HepG2 (cell line): ENCODE data around the gene ZNF106. TPM values are rescaled to one million over a fixed set of nuclear protein-coding genes. Genes with fewer than 3 reads are reported as not detected.

Experiments used
- HMGXB4 ChIP-seq, 2 experiments: sonication (generic) in 1 of 2; formaldehyde crosslinking in 1 of 2; IDR thresholded peaks; 2 replicates each; pipeline versions ENCODE4 v1.4.0 to v1.6.1; 2018 to 2020; ENCODE audit warnings: missing genetic modification reagents in 2 of 2, borderline replicate concordance in 1 of 2, low read depth in 1 of 2, mild to moderate bottlenecking in 1 of 2, missing biosample characterization in 1 of 2
- KLF11 ChIP-seq: IDR thresholded peaks from 2 replicates; pipeline ENCODE4 v1.6.1; 2016; ENCODE audit warnings: missing compliant biosample characterization
- NONO ChIP-seq, 2 experiments: fragments of 450-650 bp in 1 of 2; sonication (generic) in 1 of 2; formaldehyde crosslinking in 1 of 2; IDR thresholded peaks in 1 of 2; conservative IDR thresholded peaks in 1 of 2; 2 replicates each; pipeline versions ENCODE4 v1.6.1 to v1.8.0; 2017 to 2022; ENCODE audit warnings: mild to moderate bottlenecking in 1 of 2, missing genetic modification reagents in 1 of 2, moderate library complexity in 1 of 2
- RXRA ChIP-seq: sonication (generic); formaldehyde crosslinking; IDR thresholded peaks from 2 replicates; pipeline ENCODE4 v1.5.1; 2020; ENCODE audit warnings: missing genetic modification reagents
- SRF ChIP-seq: IDR thresholded peaks from 2 replicates; pipeline ENCODE4 v1.6.1; 2011; ENCODE audit warnings: mild to moderate bottlenecking, low read depth, low read length, moderate library complexity
- TARDBP ChIP-seq: sonication (generic); formaldehyde crosslinking; IDR thresholded peaks from 2 replicates; pipeline ENCODE4 v1.8.0; 2022; ENCODE audit warnings: mild to moderate bottlenecking, missing genetic modification reagents
- YY1 ChIP-seq: IDR thresholded peaks from 2 replicates; pipeline ENCODE4 v1.6.1; 2011; ENCODE audit warnings: low read length, low read depth, moderate library complexity, mild to moderate bottlenecking; ENCODE audit not compliant: insufficient read depth, insufficient replicate concordance
- ZBTB38 ChIP-seq: sonication (generic); formaldehyde crosslinking; IDR thresholded peaks from 2 replicates; pipeline ENCODE4 v1.5.1; 2020; ENCODE audit warnings: mild to moderate bottlenecking, missing genetic modification reagents
- ZFP1 ChIP-seq: IDR thresholded peaks from 2 replicates; pipeline ENCODE4 v1.6.1; 2016
- ZNF607 ChIP-seq: sonication (generic); formaldehyde crosslinking; IDR thresholded peaks from 2 replicates; pipeline ENCODE4 v1.5.1; 2020; ENCODE audit warnings: missing genetic modification reagents, mild to moderate bottlenecking, borderline replicate concordance
- ZNF709 ChIP-seq: sonication (generic); formaldehyde crosslinking; IDR thresholded peaks from 2 replicates; pipeline ENCODE4 v1.5.0; 2020; ENCODE audit warnings: mild to moderate bottlenecking, missing genetic modification reagents
- ZSCAN29 ChIP-seq: sonication (generic); formaldehyde crosslinking; conservative IDR thresholded peaks from 2 replicates; pipeline ENCODE4 v1.4.0; 2020; ENCODE audit warnings: mild to moderate bottlenecking, missing genetic modification reagents
- polyA plus RNA-seq, 8 experiments: library from polyadenylated mRNA; depleted of rRNA in 3 of 8; stranded (reverse) in 7 of 8; unstranded in 1 of 8; fragments of >200 nt; fragmentation: Illumina TruSeq in 4 of 8; extraction: Trizol in 4 of 8; gene quantifications; 2 replicates each; pipeline versions ENCODE4 v1.2.1 to v1.2.3, GENCODE V29; 2011 to 2016; ENCODE audit warnings: low read depth in 4 of 8, missing spikeins in 1 of 8, mixed read lengths in 1 of 8; ENCODE audit not compliant: insufficient read depth in 1 of 8
- total RNA-seq, 5 experiments: library from RNA; depleted of rRNA; stranded (reverse); fragments of >200 nt; fragmentation: Illumina TruSeq; extraction: Trizol; gene quantifications; 2 replicates each; pipeline ENCODE4 v1.2.3, GENCODE V29; 2016; ENCODE audit warnings: low read depth in 1 of 5
- TF ChIP-seq, protein P1 (sequence below): sonication (generic); formaldehyde crosslinking; IDR thresholded peaks from 2 replicates; pipeline ENCODE4 v1.4.0; 2020; ENCODE audit warnings: missing genetic modification reagents
- TF ChIP-seq, protein P2 (sequence below): sonication (generic); formaldehyde crosslinking; IDR thresholded peaks from 2 replicates; pipeline ENCODE4 v1.5.0; 2020; ENCODE audit warnings: missing genetic modification reagents
- TF ChIP-seq, protein P3 (sequence below): sonication (generic); formaldehyde crosslinking; IDR thresholded peaks from 2 replicates; pipeline ENCODE4 v1.4.0; 2020; ENCODE audit warnings: missing genetic modification reagents, borderline replicate concordance

ZNF106 gene
- total and polyA plus RNA-seq, 2 of the 13 experiments (the other 11 are each of a cell fraction or from before 2014, with no cell fraction given): 12.5 to 35.1 TPM

GRCh38 chr15:42490671-42491538 is at the start of gene ZNF106 (continued):
- TF ChIP-seq, protein P1, sequence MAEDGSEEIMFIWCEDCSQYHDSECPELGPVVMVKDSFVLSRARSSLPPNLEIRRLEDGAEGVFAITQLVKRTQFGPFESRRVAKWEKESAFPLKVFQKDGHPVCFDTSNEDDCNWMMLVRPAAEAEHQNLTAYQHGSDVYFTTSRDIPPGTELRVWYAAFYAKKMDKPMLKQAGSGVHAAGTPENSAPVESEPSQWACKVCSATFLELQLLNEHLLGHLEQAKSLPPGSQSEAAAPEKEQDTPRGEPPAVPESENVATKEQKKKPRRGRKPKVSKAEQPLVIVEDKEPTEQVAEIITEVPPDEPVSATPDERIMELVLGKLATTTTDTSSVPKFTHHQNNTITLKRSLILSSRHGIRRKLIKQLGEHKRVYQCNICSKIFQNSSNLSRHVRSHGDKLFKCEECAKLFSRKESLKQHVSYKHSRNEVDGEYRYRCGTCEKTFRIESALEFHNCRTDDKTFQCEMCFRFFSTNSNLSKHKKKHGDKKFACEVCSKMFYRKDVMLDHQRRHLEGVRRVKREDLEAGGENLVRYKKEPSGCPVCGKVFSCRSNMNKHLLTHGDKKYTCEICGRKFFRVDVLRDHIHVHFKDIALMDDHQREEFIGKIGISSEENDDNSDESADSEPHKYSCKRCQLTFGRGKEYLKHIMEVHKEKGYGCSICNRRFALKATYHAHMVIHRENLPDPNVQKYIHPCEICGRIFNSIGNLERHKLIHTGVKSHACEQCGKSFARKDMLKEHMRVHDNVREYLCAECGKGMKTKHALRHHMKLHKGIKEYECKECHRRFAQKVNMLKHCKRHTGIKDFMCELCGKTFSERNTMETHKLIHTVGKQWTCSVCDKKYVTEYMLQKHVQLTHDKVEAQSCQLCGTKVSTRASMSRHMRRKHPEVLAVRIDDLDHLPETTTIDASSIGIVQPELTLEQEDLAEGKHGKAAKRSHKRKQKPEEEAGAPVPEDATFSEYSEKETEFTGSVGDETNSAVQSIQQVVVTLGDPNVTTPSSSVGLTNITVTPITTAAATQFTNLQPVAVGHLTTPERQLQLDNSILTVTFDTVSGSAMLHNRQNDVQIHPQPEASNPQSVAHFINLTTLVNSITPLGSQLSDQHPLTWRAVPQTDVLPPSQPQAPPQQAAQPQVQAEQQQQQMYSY: peak; percentile 53; the same call in 1 of the 2 replicates
- 0 out of 2 replicates have a peak, but pooled peaks have one; percentile 82 for TF ChIP-seq ZFP1 (CRISPR knock-in tag)
- peak; percentile 83 for TF ChIP-seq YY1
- TF ChIP-seq TARDBP (CRISPR knock-in tag): peak; percentile 80
- TF ChIP-seq SRF: peak; percentile 4; the same call in 1 of the 2 replicates
- 0 out of 2 replicates have a peak, but pooled peaks have one; percentile 28 for TF ChIP-seq ZNF607
- TF ChIP-seq ZSCAN29 (CRISPR knock-in tag): no peak
- 0 out of 2 replicates have a peak, but pooled peaks have one; percentile 15 for TF ChIP-seq RXRA (CRISPR knock-in tag)
- no peak for TF ChIP-seq NONO (IDR thresholded peaks at IDR 0.05)
- TF ChIP-seq NONO (CRISPR knock-in tag; conservative IDR thresholded peaks at IDR 0.05): peak; percentile 74
- TF ChIP-seq, protein P2, sequence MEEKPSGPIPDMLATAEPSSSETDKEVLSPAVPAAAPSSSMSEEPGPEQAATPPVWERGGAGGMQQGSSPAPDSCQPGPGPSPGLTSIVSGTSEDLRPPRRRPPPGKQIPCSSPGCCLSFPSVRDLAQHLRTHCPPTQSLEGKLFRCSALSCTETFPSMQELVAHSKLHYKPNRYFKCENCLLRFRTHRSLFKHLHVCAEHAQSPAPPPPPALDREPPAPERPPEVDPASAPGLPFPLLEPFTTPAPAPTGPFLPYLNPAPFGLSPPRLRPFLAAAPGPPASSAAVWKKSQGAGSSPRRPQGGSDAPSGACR (CRISPR knock-in tag): peak; percentile 62; the same call in 1 of the 2 replicates
- peak; percentile 86 for TF ChIP-seq ZNF709 (CRISPR knock-in tag)
- no peak for TF ChIP-seq KLF11 (CRISPR knock-in tag)
- TF ChIP-seq ZBTB38 (CRISPR knock-in tag): peak; percentile 55
- TF ChIP-seq HMGXB4 (CRISPR knock-in tag; IDR thresholded peaks at IDR 0.05; ENCODE audit: borderline replicate concordance in 1 of 2, low read depth in 1 of 2): peak; percentile 80 to 85
- TF ChIP-seq, protein P3, sequence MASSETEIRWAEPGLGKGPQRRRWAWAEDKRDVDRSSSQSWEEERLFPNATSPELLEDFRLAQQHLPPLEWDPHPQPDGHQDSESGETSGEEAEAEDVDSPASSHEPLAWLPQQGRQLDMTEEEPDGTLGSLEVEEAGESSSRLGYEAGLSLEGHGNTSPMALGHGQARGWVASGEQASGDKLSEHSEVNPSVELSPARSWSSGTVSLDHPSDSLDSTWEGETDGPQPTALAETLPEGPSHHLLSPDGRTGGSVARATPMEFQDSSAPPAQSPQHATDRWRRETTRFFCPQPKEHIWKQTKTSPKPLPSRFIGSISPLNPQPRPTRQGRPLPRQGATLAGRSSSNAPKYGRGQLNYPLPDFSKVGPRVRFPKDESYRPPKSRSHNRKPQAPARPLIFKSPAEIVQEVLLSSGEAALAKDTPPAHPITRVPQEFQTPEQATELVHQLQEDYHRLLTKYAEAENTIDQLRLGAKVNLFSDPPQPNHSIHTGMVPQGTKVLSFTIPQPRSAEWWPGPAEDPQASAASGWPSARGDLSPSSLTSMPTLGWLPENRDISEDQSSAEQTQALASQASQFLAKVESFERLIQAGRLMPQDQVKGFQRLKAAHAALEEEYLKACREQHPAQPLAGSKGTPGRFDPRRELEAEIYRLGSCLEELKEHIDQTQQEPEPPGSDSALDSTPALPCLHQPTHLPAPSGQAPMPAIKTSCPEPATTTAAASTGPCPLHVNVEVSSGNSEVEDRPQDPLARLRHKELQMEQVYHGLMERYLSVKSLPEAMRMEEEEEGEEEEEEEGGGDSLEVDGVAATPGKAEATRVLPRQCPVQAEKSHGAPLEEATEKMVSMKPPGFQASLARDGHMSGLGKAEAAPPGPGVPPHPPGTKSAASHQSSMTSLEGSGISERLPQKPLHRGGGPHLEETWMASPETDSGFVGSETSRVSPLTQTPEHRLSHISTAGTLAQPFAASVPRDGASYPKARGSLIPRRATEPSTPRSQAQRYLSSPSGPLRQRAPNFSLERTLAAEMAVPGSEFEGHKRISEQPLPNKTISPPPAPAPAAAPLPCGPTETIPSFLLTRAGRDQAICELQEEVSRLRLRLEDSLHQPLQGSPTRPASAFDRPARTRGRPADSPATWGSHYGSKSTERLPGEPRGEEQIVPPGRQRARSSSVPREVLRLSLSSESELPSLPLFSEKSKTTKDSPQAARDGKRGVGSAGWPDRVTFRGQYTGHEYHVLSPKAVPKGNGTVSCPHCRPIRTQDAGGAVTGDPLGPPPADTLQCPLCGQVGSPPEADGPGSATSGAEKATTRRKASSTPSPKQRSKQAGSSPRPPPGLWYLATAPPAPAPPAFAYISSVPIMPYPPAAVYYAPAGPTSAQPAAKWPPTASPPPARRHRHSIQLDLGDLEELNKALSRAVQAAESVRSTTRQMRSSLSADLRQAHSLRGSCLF: 0 out of 2 replicates have a peak, but pooled peaks have one; percentile 63
